PC-3 (cell line): Measurements from ENCODE around the gene SRP68.

Experiments
- EZH2 ChIP-seq: fragments of 300-600 bp; sonication (generic); IDR thresholded peaks from one replicate; pipeline ENCODE4 v1.6.1; 2017; ENCODE audit warnings: antibody characterized with exemption, mild to moderate bottlenecking, low read length; ENCODE audit not compliant: unreplicated experiment
- TF ChIP-seq, protein P1 (sequence below): fragments of 300-600 bp; sonication (generic); conservative IDR thresholded peaks from 2 replicates; pipeline ENCODE4 v1.5.1; 2017; ENCODE audit warnings: antibody characterized with exemption, low read depth, mild to moderate bottlenecking, low read length

GRCh38 chr17:76048025-76048605 is 24.2 kb downstream of the SRP68 start:
- TF ChIP-seq, protein P1, sequence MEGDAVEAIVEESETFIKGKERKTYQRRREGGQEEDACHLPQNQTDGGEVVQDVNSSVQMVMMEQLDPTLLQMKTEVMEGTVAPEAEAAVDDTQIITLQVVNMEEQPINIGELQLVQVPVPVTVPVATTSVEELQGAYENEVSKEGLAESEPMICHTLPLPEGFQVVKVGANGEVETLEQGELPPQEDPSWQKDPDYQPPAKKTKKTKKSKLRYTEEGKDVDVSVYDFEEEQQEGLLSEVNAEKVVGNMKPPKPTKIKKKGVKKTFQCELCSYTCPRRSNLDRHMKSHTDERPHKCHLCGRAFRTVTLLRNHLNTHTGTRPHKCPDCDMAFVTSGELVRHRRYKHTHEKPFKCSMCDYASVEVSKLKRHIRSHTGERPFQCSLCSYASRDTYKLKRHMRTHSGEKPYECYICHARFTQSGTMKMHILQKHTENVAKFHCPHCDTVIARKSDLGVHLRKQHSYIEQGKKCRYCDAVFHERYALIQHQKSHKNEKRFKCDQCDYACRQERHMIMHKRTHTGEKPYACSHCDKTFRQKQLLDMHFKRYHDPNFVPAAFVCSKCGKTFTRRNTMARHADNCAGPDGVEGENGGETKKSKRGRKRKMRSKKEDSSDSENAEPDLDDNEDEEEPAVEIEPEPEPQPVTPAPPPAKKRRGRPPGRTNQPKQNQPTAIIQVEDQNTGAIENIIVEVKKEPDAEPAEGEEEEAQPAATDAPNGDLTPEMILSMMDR, result no peak
- no peak for TF ChIP-seq EZH2
